Ectodermal cell (in vitro differentiated cells): ENCODE measurements around the gene ZSCAN26.
"Not testable (repeated sequence)": the region's sequence is repeated elsewhere in the genome, so short reads cannot be mapped to it uniquely, and the experiment has no call there.

Experiments
- H3K27ac ChIP-seq: 2 replicates; pipeline ENCODE4 v1.7.0; 2013; ENCODE audit warnings: mild to moderate bottlenecking, low read depth, low read length; ENCODE audit not compliant: insufficient read depth, poor library complexity, severe bottlenecking
- H3K27me3 ChIP-seq: 2 replicates; pipeline ENCODE4 v1.7.0; 2013; ENCODE audit warnings: mild to moderate bottlenecking, low read length; ENCODE audit not compliant: insufficient read depth, control insufficient read depth, poor library complexity, severe bottlenecking
- H3K36me3 ChIP-seq: one replicate; pipeline ENCODE4 v1.7.0; 2013; ENCODE audit warnings: low read length; ENCODE audit not compliant: control insufficient read depth, insufficient read depth
- H3K4me1 ChIP-seq: one replicate; pipeline ENCODE4 v1.7.0; 2013; ENCODE audit warnings: low read length; ENCODE audit not compliant: control insufficient read depth, insufficient read depth
- H3K4me3 ChIP-seq: 2 replicates; pipeline ENCODE4 v1.7.0; 2013; ENCODE audit warnings: low read depth, low read length, control low read depth; ENCODE audit not compliant: insufficient read depth
- H3K9me3 ChIP-seq: 2 replicates; pipeline ENCODE4 v1.7.0; 2013; ENCODE audit warnings: mild to moderate bottlenecking, low read length, moderate library complexity; ENCODE audit not compliant: control insufficient read depth
- WGBS, 2 experiments: methylation state at CpG; one replicate each; pipeline ENCODE4 v1.1.7; 2013; ENCODE audit warnings: missing lambda C conversion rate in 2 of 2; 5-methylcytosine and 5-hydroxymethylcytosine counted together

The ZSCAN26 gene

GRCh38 chr6:28317866-28318265, 50.9 kb downstream of the ZSCAN26 start:
- H3K27ac ChIP-seq, H3K4me3 ChIP-seq, H3K4me1 ChIP-seq, H3K27me3 ChIP-seq, H3K9me3 ChIP-seq, H3K36me3 ChIP-seq: not testable (repeated sequence)
- WGBS, 2 experiments = 92 to 96% methylated on average over 8 of the region's 8 CpGs

- Histone ChIP-seq H3K9me3 (peaks cover 13% of the 10 kb centered on the region), H3K4me3 (no peak overlapping the region), H3K27me3 (no peaks in the 10 kb centered on the region), H3K27ac (no peak overlapping the region), H3K4me1 (no peaks in the 10 kb centered on the region), H3K36me3 (peaks cover 27% of the 10 kb centered on the region)
- 90 to 92% methylated on average over 3 of the region's 3 CpGs for WGBS, 2 experiments
These were observed 55.7 kb downstream of the ZSCAN26 start for GRCh38 chr6:28322661-28323060.

- Histone ChIP-seq H3K4me1 (no peaks in the 10 kb centered on the region), H3K36me3 (peaks cover 27% of the 10 kb centered on the region), H3K27me3 (no peaks in the 10 kb centered on the region), H3K27ac (no peak overlapping the region), H3K4me3 (no peak overlapping the region), H3K9me3 (peaks cover 13% of the 10 kb centered on the region)
- 95 to 96% methylated on average over 1 of the region's 1 CpG for WGBS, 2 experiments
These were observed 57.0 kb downstream of the ZSCAN26 start for GRCh38 chr6:28323813-28324424.

GRCh38 chr6:28326371-28326948, 59.5 kb downstream of the ZSCAN26 start:
- Histone ChIP-seq H3K27me3 (no peaks in the 10 kb centered on the region), H3K9me3 (peaks cover 13% of the 10 kb centered on the region), H3K4me3 (no peak overlapping the region), H3K4me1 (no peaks in the 10 kb centered on the region), H3K36me3 (peaks cover 27% of the 10 kb centered on the region), H3K27ac (no peak overlapping the region)
- 92 to 93% methylated on average over 7 of the region's 7 CpGs for WGBS, 2 experiments
